HepG2 (cell line): ENCODE results near the gene BCL2L2. TPM values are rescaled to one million over a fixed set of nuclear protein-coding genes. Genes with fewer than 3 reads are reported as not detected.

ENCODE experiments used
- FOXP4 ChIP-seq: sonication (generic); formaldehyde crosslinking; IDR thresholded peaks from 2 replicates; pipeline ENCODE4 v1.4.0; 2020; ENCODE audit warnings: missing genetic modification reagents
- GFI1 ChIP-seq: sonication (generic); formaldehyde crosslinking; IDR thresholded peaks from 2 replicates; pipeline ENCODE4 v1.5.0; 2020; ENCODE audit warnings: missing genetic modification reagents, mild to moderate bottlenecking, borderline replicate concordance
- MAF1 ChIP-seq: sonication (generic); formaldehyde crosslinking; IDR thresholded peaks from 2 replicates; pipeline ENCODE4 v1.5.0; 2020; ENCODE audit warnings: missing genetic modification reagents, borderline replicate concordance
- MBNL3 ChIP-seq: fragments of 250-450 bp; sonication (Bioruptor Pico); conservative IDR thresholded peaks from 2 replicates; pipeline ENCODE4 v1.8.0; 2022; ENCODE audit warnings: mild to moderate bottlenecking, inconsistent platforms
- MED1 ChIP-seq: sonication (generic); formaldehyde crosslinking; IDR thresholded peaks from 2 replicates; pipeline ENCODE4 v1.4.0; 2020; ENCODE audit warnings: missing genetic modification reagents
- PHB2 ChIP-seq: fragments of 450-650 bp; IDR thresholded peaks from 2 replicates; pipeline ENCODE4 v1.6.1; 2018; ENCODE audit not compliant: partially characterized antibody
- SALL2 ChIP-seq: sonication (generic); formaldehyde crosslinking; IDR thresholded peaks from 2 replicates; pipeline ENCODE4 v1.8.1; 2023; ENCODE audit warnings: mild to moderate bottlenecking, missing genetic modification reagents, inconsistent platforms
- SIN3A ChIP-seq: IDR thresholded peaks from 2 replicates; pipeline ENCODE4 v1.6.1; 2011; ENCODE audit warnings: low read depth, mild to moderate bottlenecking, control low read depth, low read length, borderline replicate concordance
- SKIL ChIP-seq: sonication (generic); formaldehyde crosslinking; IDR thresholded peaks from 2 replicates; pipeline ENCODE4 v1.8.0; 2022; ENCODE audit warnings: missing genetic modification reagents, mild to moderate bottlenecking, moderate library complexity, borderline replicate concordance
- SPEN ChIP-seq: sonication (generic); formaldehyde crosslinking; IDR thresholded peaks from 2 replicates; pipeline ENCODE4 v1.5.1; 2020; ENCODE audit warnings: low read depth, mild to moderate bottlenecking, missing genetic modification reagents
- SYNCRIP ChIP-seq: fragments of 200-400 bp; formaldehyde crosslinking; IDR thresholded peaks from 2 replicates; pipeline ENCODE4 v1.6.1; 2018; ENCODE audit warnings: mild to moderate bottlenecking, low read depth, low read length; ENCODE audit not compliant: insufficient read depth
- TCF7L2 ChIP-seq: IDR thresholded peaks from 2 replicates; pipeline ENCODE4 v1.6.1; 2011; ENCODE audit warnings: mild to moderate bottlenecking, low read depth, low read length, moderate library complexity
- YEATS2 ChIP-seq: sonication (generic); formaldehyde crosslinking; IDR thresholded peaks from 2 replicates; pipeline ENCODE4 v1.4.0; 2020; ENCODE audit warnings: missing genetic modification reagents, borderline replicate concordance
- ZBED4 ChIP-seq: sonication (generic); formaldehyde crosslinking; IDR thresholded peaks from 2 replicates; pipeline ENCODE4 v1.4.0; 2020; ENCODE audit warnings: missing genetic modification reagents, borderline replicate concordance
- ZNF546 ChIP-seq: sonication (generic); formaldehyde crosslinking; conservative IDR thresholded peaks from 2 replicates; pipeline ENCODE4 v1.8.1; 2023; ENCODE audit warnings: mild to moderate bottlenecking, missing genetic modification reagents
- ZNF569 ChIP-seq: sonication (generic); formaldehyde crosslinking; IDR thresholded peaks from 2 replicates; pipeline ENCODE4 v1.5.0; 2020; ENCODE audit warnings: mild to moderate bottlenecking, missing genetic modification reagents, moderate library complexity, borderline replicate concordance
- ZNF660 ChIP-seq: sonication (generic); formaldehyde crosslinking; IDR thresholded peaks from 2 replicates; pipeline ENCODE4 v1.5.1; 2020; ENCODE audit warnings: mild to moderate bottlenecking, low read depth, missing genetic modification reagents, borderline replicate concordance
- ZNF746 ChIP-seq: sonication (generic); formaldehyde crosslinking; IDR thresholded peaks from 2 replicates; pipeline ENCODE4 v1.8.0; 2022; ENCODE audit warnings: mild to moderate bottlenecking, missing genetic modification reagents
- ZNF766 ChIP-seq: sonication (generic); formaldehyde crosslinking; IDR thresholded peaks from 2 replicates; pipeline ENCODE4 v1.5.0; 2020; ENCODE audit warnings: missing genetic modification reagents, borderline replicate concordance
- ZSCAN25 ChIP-seq: sonication (generic); formaldehyde crosslinking; IDR thresholded peaks from 2 replicates; pipeline ENCODE4 v1.8.0; 2022; ENCODE audit warnings: mild to moderate bottlenecking, missing genetic modification reagents
- polyA plus RNA-seq, 8 experiments: library from polyadenylated mRNA; depleted of rRNA in 3 of 8; stranded (reverse) in 7 of 8; unstranded in 1 of 8; fragments of >200 nt; fragmentation: Illumina TruSeq in 4 of 8; extraction: Trizol in 4 of 8; gene quantifications; 2 replicates each; pipeline versions ENCODE4 v1.2.1 to v1.2.3, GENCODE V29; 2011 to 2016; ENCODE audit warnings: low read depth in 4 of 8, missing spikeins in 1 of 8, mixed read lengths in 1 of 8; ENCODE audit not compliant: insufficient read depth in 1 of 8
- total RNA-seq, 5 experiments: library from RNA; depleted of rRNA; stranded (reverse); fragments of >200 nt; fragmentation: Illumina TruSeq; extraction: Trizol; gene quantifications; 2 replicates each; pipeline ENCODE4 v1.2.3, GENCODE V29; 2016; ENCODE audit warnings: low read depth in 1 of 5

BCL2L2 gene
- total and polyA plus RNA-seq, 2 of the 13 experiments (the other 11 are each of a cell fraction or from before 2014, with no cell fraction given) = 28.1 to 49.8 TPM

- TF ChIP-seq MAF1 (CRISPR knock-in tag) (no peak; the same call in none of the 2 replicates), ZSCAN25 (CRISPR knock-in tag) (no peak; the same call in 1 of the 2 replicates), ZNF660 (CRISPR knock-in tag) (no peak; the same call in 1 of the 2 replicates), PHB2 (no peak), YEATS2 (peak; percentile 69), SKIL (no peak), TCF7L2 (no peak), GFI1 (CRISPR knock-in tag) (no peak), ZNF569 (CRISPR knock-in tag) (no peak), FOXP4 (CRISPR knock-in tag) (no peak; the same call in none of the 2 replicates), SYNCRIP (no peak), ZBED4 (CRISPR knock-in tag) (peak; percentile 6; the same call in 1 of the 2 replicates), SIN3A (peak; percentile 94; the same call in 1 of the 2 replicates), SALL2 (no peak), MBNL3 (no peak), ZNF766 (CRISPR knock-in tag) (no peak; the same call in none of the 2 replicates), ZNF546 (peak; percentile 71; the same call in 1 of the 2 replicates), SPEN (peak; percentile 77; the same call in 1 of the 2 replicates), ZNF746 (CRISPR knock-in tag) (no peak), MED1 (CRISPR knock-in tag) (peak; percentile 83)
Observed at GRCh38 chr14:23302290-23303225, 4.1 kb upstream of the BCL2L2 start, which contains the start of gene PPP1R3E (continued).
